GM18870 (cell line): ENCODE data around the gene TMEM61.
"Not testable (repeated sequence)": the region's sequence is repeated elsewhere in the genome, so short reads cannot be mapped to it uniquely, and the experiment has no call there.

ENCODE experiments used
- ATAC-seq: cut with Tn5 transposase; IDR thresholded peaks from one replicate; pipeline ENCODE4 v1.9.1; 2021; ENCODE audit warnings: moderate library complexity; ENCODE audit not compliant: unreplicated experiment

Gene TMEM61

GRCh38 chr1:54980528-54981241 is at the start of gene TMEM61:
TMEM61 (plus strand) TSS chr1:54980628; CDS start chr1:54981066, 438 bp downstream.
- ATAC-seq, result no peak

GRCh38 chr1:54931275-54931840 is 49.1 kb upstream of the TMEM61 start:
- ATAC-seq, result no peak

GRCh38 chr1:54934081-54934480 is 46.3 kb upstream of the TMEM61 start:
- not testable (repeated sequence) for ATAC-seq

GRCh38 chr1:54934869-54935268 is 45.6 kb upstream of the TMEM61 start:
- ATAC-seq, result no peak

GRCh38 chr1:54936791-54937190 is 43.6 kb upstream of the TMEM61 start:
- no peak for ATAC-seq

- no peak for ATAC-seq
Measured at GRCh38 chr1:54937469-54937868, 43.0 kb upstream of the TMEM61 start.

GRCh38 chr1:54938955-54939354 is 41.5 kb upstream of the TMEM61 start:
- not testable (repeated sequence) for ATAC-seq

- ATAC-seq, result no peak
Measured at GRCh38 chr1:54940042-54940441, 40.4 kb upstream of the TMEM61 start.

GRCh38 chr1:54942976-54943375 is 37.5 kb upstream of the TMEM61 start:
- no peak for ATAC-seq

GRCh38 chr1:54944610-54945392 is 35.6 kb upstream of the TMEM61 start:
- ATAC-seq, result peak; percentile 55

GRCh38 chr1:54945393-54945936 is 35.0 kb upstream of the TMEM61 start:
- ATAC-seq, result no peak

- ATAC-seq, result no peak
Measured at GRCh38 chr1:54947540-54947939, 32.9 kb upstream of the TMEM61 start.

- ATAC-seq, result no peak
Measured at GRCh38 chr1:54949053-54949452, 31.4 kb upstream of the TMEM61 start.

- ATAC-seq, result no peak
Measured at GRCh38 chr1:54950006-54950368, 30.4 kb upstream of the TMEM61 start.

- no peak for ATAC-seq
Measured at GRCh38 chr1:54950369-54951163, 29.9 kb upstream of the TMEM61 start.

GRCh38 chr1:54951810-54952226 is 28.6 kb upstream of the TMEM61 start:
- no peak for ATAC-seq

- no peak for ATAC-seq
Measured at GRCh38 chr1:54952950-54953718, 27.3 kb upstream of the TMEM61 start.

- no peak for ATAC-seq
Measured at GRCh38 chr1:54953846-54954245, 26.6 kb upstream of the TMEM61 start.

GRCh38 chr1:54955359-54955758 is 25.1 kb upstream of the TMEM61 start:
- no peak for ATAC-seq

- ATAC-seq, result no peak
Measured at GRCh38 chr1:54956726-54957125, 23.7 kb upstream of the TMEM61 start.
